IPS DF 6.9 (cell line): ENCODE data around the gene HMG20A.

ENCODE experiments used
- DNase-seq: peaks from one replicate; pipeline ENCODE4 v3.0.0-alpha.2; 2013; ENCODE audit warnings: low read depth, low spot score
- H3K27ac ChIP-seq: one replicate; pipeline ENCODE4 v1.5.1; 2013; ENCODE audit warnings: low read length, control low read depth
- H3K27me3 ChIP-seq: 2 replicates; pipeline ENCODE4 v1.6.1; 2013; ENCODE audit warnings: mild to moderate bottlenecking, low read length; ENCODE audit not compliant: control insufficient read depth, insufficient read depth
- H3K36me3 ChIP-seq: 2 replicates; pipeline ENCODE4 v1.6.1; 2013; ENCODE audit warnings: low read length; ENCODE audit not compliant: control insufficient read depth, insufficient read depth
- H3K4me1 ChIP-seq: 2 replicates; pipeline ENCODE4 v1.6.1; 2013; ENCODE audit warnings: low read length; ENCODE audit not compliant: control insufficient read depth, insufficient read depth
- H3K4me3 ChIP-seq: 2 replicates; pipeline ENCODE4 v1.5.1; 2013; ENCODE audit warnings: mild to moderate bottlenecking, low read length
- H3K9me3 ChIP-seq: 2 replicates; pipeline ENCODE4 v1.6.1; 2013; ENCODE audit warnings: low read length, inconsistent platforms; ENCODE audit not compliant: control insufficient read depth, insufficient read depth
- WGBS: extraction: QIAGEN DNeasy Blood & Tissue Kit; methylation state at CpG from one replicate; pipeline ENCODE4 v1.1.7; 2013; ENCODE audit warnings: mixed read lengths, missing lambda C conversion rate; ENCODE audit not compliant: insufficient read length, insufficient coverage; 5-methylcytosine and 5-hydroxymethylcytosine counted together

The HMG20A gene

DNA sequence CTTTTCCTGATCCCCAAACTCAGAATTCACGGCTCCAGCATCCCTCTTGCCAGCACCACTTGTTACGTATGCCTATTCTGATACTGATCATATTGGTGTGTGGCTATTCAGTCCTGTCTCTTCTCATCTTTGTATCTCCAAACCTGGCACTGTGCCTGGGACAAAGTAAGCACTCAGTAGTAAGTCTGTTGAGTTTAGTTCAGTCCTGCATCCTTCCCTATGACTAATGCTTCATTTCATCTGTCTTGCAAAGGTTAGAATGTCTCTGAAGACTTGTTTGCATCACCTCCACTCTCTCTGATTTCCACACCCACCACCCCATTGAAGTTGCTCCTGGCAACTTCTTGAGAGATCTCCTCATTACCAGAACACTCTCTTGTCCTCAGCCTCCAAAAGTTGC, 80.3 kb downstream of the HMG20A start:
- no peaks in the 10 kb centered on the region for H3K36me3 ChIP-seq
- no peak overlapping the region for H3K27ac ChIP-seq
- H3K4me1 ChIP-seq, result peaks cover 9% of the 10 kb centered on the region
- H3K4me3 ChIP-seq, result no peak overlapping the region
- no peak for DNase-seq
- no CpG with 5 or more reads among the region's 2 CpGs for WGBS
- no peaks in the 10 kb centered on the region for H3K9me3 ChIP-seq
- no peaks in the 10 kb centered on the region for H3K27me3 ChIP-seq

DNA sequence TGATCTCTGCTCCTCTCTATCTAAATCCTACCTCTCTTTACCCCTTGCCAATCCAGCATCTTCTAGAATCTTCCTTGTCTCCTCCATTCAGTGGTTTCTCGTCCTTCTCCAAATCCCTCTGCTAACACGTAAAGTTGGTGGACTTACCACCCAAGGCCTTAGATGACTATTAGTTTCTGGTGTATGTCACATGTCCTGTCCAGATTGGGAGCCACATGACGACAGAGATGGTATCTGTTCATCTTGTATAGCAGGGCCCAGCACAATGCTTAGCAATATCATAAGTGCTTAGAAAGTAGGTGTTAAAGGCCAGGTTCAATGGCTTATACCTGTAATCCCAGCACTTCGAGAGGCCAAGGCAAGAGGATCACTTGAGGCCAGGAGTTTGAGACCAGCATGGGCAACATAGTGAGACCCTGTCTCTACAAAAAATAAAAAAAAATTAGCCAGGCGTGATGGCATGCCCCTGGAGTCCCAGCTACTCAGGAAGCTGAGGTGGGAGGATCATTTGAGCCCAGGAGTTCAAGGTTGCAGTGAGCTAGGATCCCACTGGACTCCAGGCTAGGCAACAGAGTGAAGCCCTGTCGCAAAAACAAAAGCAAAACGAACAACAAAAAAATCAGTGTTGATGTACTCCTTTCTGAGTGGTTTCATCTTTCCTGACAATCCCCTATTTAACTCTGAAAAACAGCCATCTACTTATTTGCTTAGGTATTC, 81.8 kb downstream of the HMG20A start:
- no CpG with 5 or more reads among the region's 7 CpGs for WGBS
- Histone ChIP-seq H3K9me3 (no peaks in the 10 kb centered on the region), H3K27ac (no peak overlapping the region), H3K27me3 (no peaks in the 10 kb centered on the region), H3K36me3 (no peaks in the 10 kb centered on the region), H3K4me1 (peaks cover 6% of the 10 kb centered on the region), H3K4me3 (no peak overlapping the region)
- DNase-seq, result no peak

DNA sequence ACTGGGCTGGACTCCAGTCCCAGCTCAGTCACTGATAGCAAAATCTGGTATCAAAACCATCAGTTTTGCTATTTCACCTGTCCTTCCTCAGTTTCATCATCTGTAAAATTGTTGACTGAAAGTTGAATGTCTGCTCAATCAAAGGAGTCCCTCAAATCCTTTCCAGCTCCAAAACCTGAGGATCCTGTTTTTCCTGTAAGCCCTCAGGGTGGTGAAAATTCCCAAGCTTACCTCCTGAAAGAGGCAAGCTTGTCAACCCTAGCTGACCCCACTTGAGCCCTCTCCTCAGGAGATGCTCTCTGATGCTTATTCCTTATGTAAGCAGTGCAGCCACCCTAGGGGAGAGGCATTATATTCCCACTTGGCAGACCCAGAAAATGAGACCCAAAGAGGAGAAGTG, 82.6 kb downstream of the HMG20A start:
- no peak overlapping the region for H3K27ac ChIP-seq
- H3K9me3 ChIP-seq, result no peaks in the 10 kb centered on the region
- no peaks in the 10 kb centered on the region for H3K27me3 ChIP-seq
- DNase-seq, result no peak
- peaks cover 7% of the 10 kb centered on the region for H3K4me1 ChIP-seq
- no peaks in the 10 kb centered on the region for H3K36me3 ChIP-seq
- H3K4me3 ChIP-seq, result no peak overlapping the region

DNA sequence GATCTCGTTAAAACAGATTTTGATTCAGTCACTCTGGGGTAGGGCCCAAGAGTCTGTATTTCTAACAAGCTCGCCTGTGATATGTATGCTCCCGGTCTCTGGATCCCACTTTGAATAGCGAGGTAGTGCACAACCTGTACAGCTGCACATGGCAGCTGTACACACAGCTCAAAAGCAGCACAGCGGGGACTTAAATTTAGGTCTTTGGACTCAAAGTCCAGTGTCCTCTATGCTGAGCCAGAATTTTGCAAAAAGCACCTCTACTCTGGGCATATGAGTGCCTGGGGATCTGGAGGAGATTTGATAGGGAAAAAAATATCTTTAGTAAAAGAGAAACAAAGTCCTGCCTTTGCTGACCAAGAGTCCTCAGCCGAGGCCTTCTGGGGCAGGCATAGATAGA, 83.1 kb downstream of the HMG20A start:
- Histone ChIP-seq H3K4me3 (no peak overlapping the region), H3K36me3 (no peaks in the 10 kb centered on the region), H3K27me3 (no peaks in the 10 kb centered on the region), H3K4me1 (peaks cover 7% of the 10 kb centered on the region), H3K27ac (no peak overlapping the region), H3K9me3 (no peaks in the 10 kb centered on the region)
- WGBS, result no CpG with 5 or more reads among the region's 6 CpGs
- DNase-seq, result no peak

DNA sequence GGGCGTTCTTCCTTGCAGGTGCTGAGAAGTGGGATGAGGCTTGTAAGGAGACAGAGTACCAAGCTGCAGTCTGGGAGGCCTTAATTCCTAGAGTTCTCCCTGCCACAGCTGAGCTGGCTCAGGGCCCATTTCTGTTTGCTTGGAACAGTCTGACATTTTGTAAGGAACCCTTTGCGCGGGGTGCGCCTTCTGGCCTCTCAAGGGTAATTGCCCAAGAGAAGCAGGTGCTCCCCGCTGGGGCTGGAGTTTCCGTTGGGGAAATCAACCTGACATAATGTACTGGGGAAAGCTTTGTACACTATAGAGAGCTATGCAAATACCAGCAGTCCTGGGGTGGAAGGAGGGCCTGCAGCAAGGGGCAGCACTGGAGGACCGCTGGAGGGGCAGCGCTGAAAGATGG, 83.6 kb downstream of the HMG20A start:
- Histone ChIP-seq H3K27me3 (no peaks in the 10 kb centered on the region), H3K4me3 (no peak overlapping the region), H3K9me3 (no peaks in the 10 kb centered on the region), H3K27ac (no peak overlapping the region), H3K4me1 (peaks cover 10% of the 10 kb centered on the region), H3K36me3 (no peaks in the 10 kb centered on the region)
- no peak for DNase-seq
- whole genome bisulfite sequencing, result no CpG with 5 or more reads among the region's 8 CpGs

DNA sequence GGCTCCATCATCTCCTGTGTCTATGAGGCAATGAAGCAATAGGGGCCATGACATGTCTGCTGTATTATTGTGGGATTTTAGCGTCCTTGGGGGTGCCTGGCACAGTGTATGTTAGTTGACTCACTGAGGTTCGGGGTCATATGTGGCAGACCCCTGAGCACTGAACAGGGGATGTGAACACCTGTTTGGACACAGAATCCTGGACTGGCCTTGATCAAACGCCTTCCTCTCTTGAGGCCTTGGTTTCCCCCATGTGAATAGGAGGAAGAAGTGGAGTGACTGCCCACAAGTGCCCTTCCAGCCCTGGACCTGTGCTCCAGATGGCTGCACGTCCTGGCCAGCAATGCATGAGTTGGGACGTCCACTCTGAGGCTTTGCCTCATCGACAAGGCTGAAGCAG, 84.2 kb downstream of the HMG20A start:
- no peaks in the 10 kb centered on the region for H3K27me3 ChIP-seq
- no peak overlapping the region for H3K27ac ChIP-seq
- WGBS, result no CpG with 5 or more reads among the region's 6 CpGs
- DNase-seq, result no peak
- no peaks in the 10 kb centered on the region for H3K36me3 ChIP-seq
- peaks cover 11% of the 10 kb centered on the region for H3K4me1 ChIP-seq
- no peak overlapping the region for H3K4me3 ChIP-seq
- no peaks in the 10 kb centered on the region for H3K9me3 ChIP-seq

DNA sequence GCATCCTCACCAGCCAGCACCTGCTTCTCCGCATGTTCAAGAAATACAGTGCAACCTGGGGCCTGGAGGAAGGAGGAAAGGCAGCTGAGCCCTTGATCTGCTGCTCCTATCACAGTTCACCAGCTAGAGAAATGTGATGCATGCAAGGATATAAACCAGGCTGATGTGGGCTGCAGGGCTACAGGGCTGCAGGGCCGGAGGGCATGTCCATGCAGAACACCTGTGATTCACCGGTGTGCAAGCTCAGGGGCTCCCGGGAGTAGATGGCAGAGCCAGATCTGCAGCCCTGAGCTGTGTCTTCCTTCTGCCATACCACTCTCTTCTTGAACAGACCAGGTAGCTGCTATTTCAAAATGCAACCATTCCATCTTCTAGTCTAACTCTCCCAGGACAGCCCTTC, 84.9 kb downstream of the HMG20A start:
- no peaks in the 10 kb centered on the region for H3K27me3 ChIP-seq
- peaks cover 15% of the 10 kb centered on the region for H3K4me1 ChIP-seq
- no peaks in the 10 kb centered on the region for H3K36me3 ChIP-seq
- no CpG with 5 or more reads among the region's 4 CpGs for WGBS
- H3K9me3 ChIP-seq, result no peaks in the 10 kb centered on the region
- H3K27ac ChIP-seq, result no peak overlapping the region
- no peak for DNase-seq
- H3K4me3 ChIP-seq, result no peak overlapping the region

DNA sequence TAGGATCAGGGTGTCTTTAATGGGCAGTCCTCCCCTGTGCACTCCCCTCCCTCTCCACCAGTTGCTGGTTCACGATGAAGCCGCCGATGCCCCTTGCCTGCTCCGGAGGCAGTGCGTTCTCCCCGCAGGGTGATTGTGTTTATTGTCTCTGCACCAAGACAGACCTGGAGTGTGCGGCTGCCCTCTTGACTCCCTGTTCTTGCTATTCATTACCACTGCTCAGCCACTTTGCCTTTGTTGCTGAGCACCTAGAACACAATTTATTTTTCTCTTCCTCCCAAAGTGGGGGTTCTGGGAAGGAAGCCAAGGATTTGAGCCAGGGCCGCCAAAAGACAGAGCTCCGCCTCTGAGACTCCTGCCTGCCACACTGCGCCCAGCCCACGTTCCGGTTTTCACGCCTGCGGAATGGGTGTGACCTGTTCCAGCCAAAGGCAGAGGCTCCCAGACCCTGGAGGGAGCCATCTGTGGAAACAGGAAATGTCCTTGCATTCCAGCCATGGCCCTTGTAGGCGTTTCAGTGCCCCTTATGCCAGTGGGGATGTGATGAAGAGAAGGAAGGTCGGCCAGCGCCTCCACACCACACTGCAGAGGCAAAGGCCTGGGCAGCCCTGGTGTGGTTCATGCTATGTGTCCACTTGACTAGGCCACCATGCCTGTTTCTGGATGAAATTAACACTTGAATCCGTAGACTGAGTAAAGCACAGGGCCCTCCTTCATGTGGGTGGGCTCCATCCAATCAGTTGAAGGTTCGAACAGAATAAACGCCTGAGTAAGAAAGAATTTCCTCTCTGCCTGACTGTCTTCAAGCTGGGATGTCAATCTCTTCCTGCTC, 85.8 kb downstream of the HMG20A start:
- no peaks in the 10 kb centered on the region for H3K27me3 ChIP-seq
- H3K36me3 ChIP-seq, result no peaks in the 10 kb centered on the region
- H3K4me3 ChIP-seq, result no peak overlapping the region
- H3K4me1 ChIP-seq, result peaks cover 18% of the 10 kb centered on the region
- no peaks in the 10 kb centered on the region for H3K9me3 ChIP-seq
- no peak for DNase-seq
- no CpG with 5 or more reads among the region's 20 CpGs for WGBS
- no peak overlapping the region for H3K27ac ChIP-seq

DNA sequence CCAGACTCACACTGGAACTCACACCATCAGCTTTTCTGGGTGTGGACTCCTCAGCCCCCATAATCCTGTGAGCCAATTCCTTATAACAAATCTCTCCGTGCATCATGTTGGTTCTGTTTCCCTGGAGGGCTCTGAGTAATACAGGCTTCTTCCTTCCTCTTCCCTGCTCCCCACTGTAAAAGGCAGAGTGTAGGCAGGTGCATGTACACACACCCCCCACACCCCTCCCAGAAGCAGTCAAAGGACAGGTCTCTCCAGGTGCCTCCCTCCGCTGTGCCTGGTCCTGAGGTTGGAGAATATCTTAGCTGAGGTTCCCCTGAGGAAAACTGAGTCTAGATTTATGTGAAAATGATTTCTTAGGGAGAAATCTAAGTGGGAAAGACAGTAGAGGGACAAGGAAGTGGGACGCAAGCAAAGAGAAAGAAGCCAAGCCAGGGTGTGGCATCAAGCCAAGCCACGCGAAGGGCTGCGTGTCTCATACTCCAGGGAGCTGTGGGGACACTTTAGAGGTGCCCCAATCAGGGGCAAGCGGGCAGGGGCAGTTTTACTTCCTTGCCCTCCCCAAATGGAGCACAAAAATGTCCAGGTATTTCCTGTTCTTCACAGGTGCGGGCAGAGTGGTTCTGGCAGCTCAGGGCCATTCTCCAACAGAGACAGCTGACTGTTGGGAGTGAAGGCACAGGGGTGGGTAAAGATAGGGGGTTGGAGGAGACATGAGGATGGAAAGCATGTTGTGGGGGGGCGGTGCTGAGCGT, 86.6 kb downstream of the HMG20A start:
- DNase-seq, result no peak
- no peaks in the 10 kb centered on the region for H3K27me3 ChIP-seq
- H3K36me3 ChIP-seq, result no peaks in the 10 kb centered on the region
- H3K4me1 ChIP-seq, result peaks cover 18% of the 10 kb centered on the region
- no peaks in the 10 kb centered on the region for H3K9me3 ChIP-seq
- no peak overlapping the region for H3K27ac ChIP-seq
- no CpG with 5 or more reads among the region's 10 CpGs for WGBS
- no peak overlapping the region for H3K4me3 ChIP-seq

DNA sequence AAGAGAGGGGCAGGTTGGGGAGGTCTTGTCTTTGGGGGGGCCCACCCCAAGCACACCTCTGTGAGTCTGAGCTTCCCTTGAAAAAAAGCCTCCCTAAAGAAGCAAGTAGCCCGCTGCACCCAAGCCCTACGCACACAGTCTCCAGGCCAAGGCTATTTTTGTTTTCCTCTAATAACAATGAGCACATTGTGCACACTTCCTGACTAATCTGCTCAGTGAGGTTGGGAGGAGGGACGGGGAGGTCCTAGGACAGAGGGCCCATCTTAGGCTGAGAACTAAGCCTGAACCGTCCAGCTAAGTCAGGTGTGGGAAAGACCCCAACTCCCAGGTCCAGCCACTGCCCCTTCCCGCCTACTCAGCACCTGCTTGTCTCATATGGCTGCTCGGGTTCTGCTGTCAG, 87.2 kb downstream of the HMG20A start:
- Histone ChIP-seq H3K36me3 (no peaks in the 10 kb centered on the region), H3K4me3 (no peak overlapping the region), H3K27ac (no peak overlapping the region), H3K27me3 (no peaks in the 10 kb centered on the region), H3K9me3 (no peaks in the 10 kb centered on the region), H3K4me1 (peaks cover 18% of the 10 kb centered on the region)
- no peak for DNase-seq
- no CpG with 5 or more reads among the region's 6 CpGs for WGBS
